ENCODE data around the gene CDC42EP3.

GRCh38 chr2:37635504-37636380 is 35.7 kb downstream of the CDC42EP3 start:
- TF ChIP-seq RAD21 (conservative IDR thresholded peaks at IDR 0.05), result no peak
- TF ChIP-seq CTCF (IDR thresholded peaks at IDR 0.05; ENCODE audit: poor library complexity, severe bottlenecking), result no peak
- no peak for TF ChIP-seq REST (IDR thresholded peaks at IDR 0.05; ENCODE audit: borderline replicate concordance)

Data from neural cell (in vitro differentiated cells).